ENCODE measurements around the gene PRDM16.

PRDM16 gene

GRCh38 chr1:3179471-3179870, 110.5 kb downstream of the PRDM16 start:
- no peaks in the 10 kb centered on the region; the same call in 1 of the 2 replicates for H3K9me3 ChIP-seq (ENCODE audit: insufficient read depth, low read depth, low read length)
- TF ChIP-seq EZH2phosphoT487 (IDR thresholded peaks at IDR 0.05; ENCODE audit: borderline replicate concordance), result no peak
- TF ChIP-seq CTCF (conservative IDR thresholded peaks at IDR 0.05; ENCODE audit: low read length), result no peak

GRCh38 chr1:3180915-3181314, 111.9 kb downstream of the PRDM16 start:
- Histone ChIP-seq H3K79me2 (ENCODE audit: insufficient read depth, low read length) (no peaks in the 10 kb centered on the region), H2AFZ (ENCODE audit: low read length) (no peak overlapping the region), H3K9me3 (ENCODE audit: insufficient read depth, low read depth, low read length) (no peaks in the 10 kb centered on the region; the same call in 1 of the 2 replicates), H3K4me1 (ENCODE audit: insufficient read depth, low read length, poor library complexity, severe bottlenecking) (no peaks in the 10 kb centered on the region), H3K9ac (ENCODE audit: low read depth, low read length, poor library complexity, severe bottlenecking) (no peak overlapping the region), H3K36me3 (ENCODE audit: insufficient read depth, low read length) (peaks cover 3% of the 10 kb centered on the region; the same call in 1 of the 2 replicates), H3K4me2 (ENCODE audit: low read depth, low read length, poor library complexity, severe bottlenecking) (no peak overlapping the region), H3K9me2 (replicated peaks; ENCODE audit: low read depth, low read length) (no peaks in the 10 kb centered on the region), H3F3A (ENCODE audit: low read depth) (peaks cover 3% of the 10 kb centered on the region; the same call in 1 of the 2 replicates), H3K4me3 (ENCODE audit: low read length, poor library complexity, severe bottlenecking) (no peak overlapping the region), H4K20me1 (ENCODE audit: insufficient read depth, low read length, poor library complexity, severe bottlenecking) (no peaks in the 10 kb centered on the region), H3K27me3 (ENCODE audit: insufficient read depth, low read length, poor library complexity, severe bottlenecking) (no peaks in the 10 kb centered on the region)
- TF ChIP-seq CTCF (conservative IDR thresholded peaks at IDR 0.05; ENCODE audit: low read length) (no peak), EZH2phosphoT487 (IDR thresholded peaks at IDR 0.05; ENCODE audit: borderline replicate concordance) (no peak)

More at GRCh38 chr1:3179471-3179870, 110.5 kb downstream of the PRDM16 start:
- no peak overlapping the region for H2AFZ ChIP-seq (ENCODE audit: low read length)
- H3K4me2 ChIP-seq (ENCODE audit: low read depth, low read length, poor library complexity, severe bottlenecking), result no peak overlapping the region
- H3K4me3 ChIP-seq (ENCODE audit: low read length, poor library complexity, severe bottlenecking), result no peak overlapping the region
- H3K9ac ChIP-seq (ENCODE audit: low read depth, low read length, poor library complexity, severe bottlenecking), result no peak overlapping the region
- peaks cover 3% of the 10 kb centered on the region; the same call in 1 of the 2 replicates for H3K36me3 ChIP-seq (ENCODE audit: insufficient read depth, low read length)
- H3K9me2 ChIP-seq (replicated peaks; ENCODE audit: low read depth, low read length), result no peaks in the 10 kb centered on the region
- no peaks in the 10 kb centered on the region for H4K20me1 ChIP-seq (ENCODE audit: insufficient read depth, low read length, poor library complexity, severe bottlenecking)
- peaks cover 3% of the 10 kb centered on the region; the same call in 1 of the 2 replicates for H3F3A ChIP-seq (ENCODE audit: low read depth)
- no peaks in the 10 kb centered on the region for H3K4me1 ChIP-seq (ENCODE audit: insufficient read depth, low read length, poor library complexity, severe bottlenecking)
- no peaks in the 10 kb centered on the region for H3K27me3 ChIP-seq (ENCODE audit: insufficient read depth, low read length, poor library complexity, severe bottlenecking)
- no peaks in the 10 kb centered on the region for H3K79me2 ChIP-seq (ENCODE audit: insufficient read depth, low read length)

GRCh38 chr1:3181956-3182355, 113.0 kb downstream of the PRDM16 start:
- Histone ChIP-seq H3K36me3 (ENCODE audit: insufficient read depth, low read length) (peaks cover 3% of the 10 kb centered on the region; the same call in 1 of the 2 replicates), H3K9ac (ENCODE audit: low read depth, low read length, poor library complexity, severe bottlenecking) (no peak overlapping the region), H3K27me3 (ENCODE audit: insufficient read depth, low read length, poor library complexity, severe bottlenecking) (no peaks in the 10 kb centered on the region), H3K79me2 (ENCODE audit: insufficient read depth, low read length) (no peaks in the 10 kb centered on the region), H3K9me3 (ENCODE audit: insufficient read depth, low read depth, low read length) (no peaks in the 10 kb centered on the region; the same call in 1 of the 2 replicates), H3K9me2 (replicated peaks; ENCODE audit: low read depth, low read length) (no peaks in the 10 kb centered on the region), H3K4me1 (ENCODE audit: insufficient read depth, low read length, poor library complexity, severe bottlenecking) (no peaks in the 10 kb centered on the region), H2AFZ (ENCODE audit: low read length) (no peak overlapping the region), H3F3A (ENCODE audit: low read depth) (peaks cover 3% of the 10 kb centered on the region; the same call in 1 of the 2 replicates), H3K4me2 (ENCODE audit: low read depth, low read length, poor library complexity, severe bottlenecking) (no peak overlapping the region), H3K4me3 (ENCODE audit: low read length, poor library complexity, severe bottlenecking) (no peak overlapping the region), H4K20me1 (ENCODE audit: insufficient read depth, low read length, poor library complexity, severe bottlenecking) (no peaks in the 10 kb centered on the region)
- no peak for TF ChIP-seq EZH2phosphoT487 (IDR thresholded peaks at IDR 0.05; ENCODE audit: borderline replicate concordance)
- TF ChIP-seq CTCF (conservative IDR thresholded peaks at IDR 0.05; ENCODE audit: low read length), result no peak
